ENCODE data around the gene MICAL2.

- TF ChIP-seq CTCF (IDR thresholded peaks at IDR 0.05), result no peak
- TF ChIP-seq POLR2A (IDR thresholded peaks at IDR 0.05), result no peak
Observed at GRCh38 chr11:12198251-12199222, 88.1 kb downstream of the MICAL2 start.
